ENCODE results near the gene KCNC3.
A peak's percentile ranks its signal among the peaks of the same experiment; 100 is the strongest.

Gene KCNC3

GRCh38 chr19:50309396-50310125 is 19.6 kb downstream of the KCNC3 start:
- no peak for DNase-seq

- no peak for DNase-seq
Observed at GRCh38 chr19:50308991-50309390, 20.2 kb downstream of the KCNC3 start.

- DNase-seq, result no peak
Observed at GRCh38 chr19:50303558-50303957, 25.6 kb downstream of the KCNC3 start.

GRCh38 chr19:50301607-50301971 is 27.6 kb downstream of the KCNC3 start:
- no peak for DNase-seq

GRCh38 chr19:50300814-50301606 is 28.2 kb downstream of the KCNC3 start:
- peak; percentile 32 for DNase-seq

GRCh38 chr19:50300051-50300450 is 29.1 kb downstream of the KCNC3 start:
- no peak for DNase-seq

GRCh38 chr19:50293263-50294004 is 35.7 kb downstream of the KCNC3 start:
- no peak for DNase-seq

- no peak for DNase-seq
Observed at GRCh38 chr19:50292216-50292827, 36.9 kb downstream of the KCNC3 start.

GRCh38 chr19:50290775-50291174 is 38.4 kb downstream of the KCNC3 start:
- DNase-seq, result no peak

- DNase-seq, result no peak
Observed at GRCh38 chr19:50290011-50290410, 39.2 kb downstream of the KCNC3 start.

GRCh38 chr19:50288954-50289353 is 40.2 kb downstream of the KCNC3 start:
- DNase-seq, result no peak

- DNase-seq, result no peak
Observed at GRCh38 chr19:50287331-50287730, 41.8 kb downstream of the KCNC3 start.

- DNase-seq, result no peak
Observed at GRCh38 chr19:50286443-50286842, 42.7 kb downstream of the KCNC3 start.

GRCh38 chr19:50285833-50286232 is 43.3 kb downstream of the KCNC3 start:
- DNase-seq, result no peak

- DNase-seq, result no peak
Observed at GRCh38 chr19:50281491-50281890, 47.7 kb downstream of the KCNC3 start.

GRCh38 chr19:50280983-50281382 is 48.2 kb downstream of the KCNC3 start:
- no peak for DNase-seq

GRCh38 chr19:50280074-50280473 is 49.1 kb downstream of the KCNC3 start:
- DNase-seq, result no peak

- no peak for DNase-seq
Observed at GRCh38 chr19:50277966-50278580, 51.1 kb downstream of the KCNC3 start.

GRCh38 chr19:50276370-50277063 is 52.7 kb downstream of the KCNC3 start:
- no peak for DNase-seq

GRCh38 chr19:50275577-50276368 is 53.4 kb downstream of the KCNC3 start:
- DNase-seq, result no peak

- no peak for DNase-seq
Observed at GRCh38 chr19:50273821-50274220, 55.4 kb downstream of the KCNC3 start.

All from NCI-H226 (cell line).